Measurements from ENCODE around the gene MEF2B.

The MEF2B gene

DNA sequence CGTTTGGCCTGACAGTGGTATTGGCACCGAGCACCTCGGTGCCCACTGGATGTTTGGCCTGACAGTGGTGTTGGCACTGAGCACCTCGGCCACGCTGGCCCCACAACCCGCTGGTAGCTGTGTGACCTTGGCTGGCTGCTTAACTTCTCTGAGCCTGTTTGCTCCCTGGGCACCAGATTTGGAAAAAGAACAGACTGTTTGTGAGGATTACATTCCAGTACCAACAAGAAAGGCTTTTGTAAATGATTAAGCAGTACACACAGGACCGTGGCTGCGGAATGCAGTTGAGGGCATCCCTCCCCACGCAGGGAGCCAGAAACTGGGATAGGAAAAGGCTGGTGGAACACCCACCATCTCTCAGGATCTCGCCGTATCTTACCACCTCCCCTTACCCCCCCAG is 74.4 kb downstream of the MEF2B start (continued):
- no peak for TF ChIP-seq REPIN1 (tag by site-specific recombination; IDR thresholded peaks at IDR 0.05; ENCODE audit: low read depth)
- TF ChIP-seq ZNF555 (tag by site-specific recombination; conservative IDR thresholded peaks at IDR 0.05): no peak
- no peak for TF ChIP-seq ZNF416 (tag by site-specific recombination; IDR thresholded peaks at IDR 0.05)

Measured in HEK293 (cell line).